ENCODE measurements around the gene FBXL15. TPM values are rescaled to one million over a fixed set of nuclear protein-coding genes. Genes with fewer than 3 reads are reported as not detected.

The FBXL15 gene
- total and polyA plus RNA-seq, 2 of the 13 experiments (the other 11 are each of a cell fraction or from before 2014, with no cell fraction given): 4.3 to 8.3 TPM

- TF ChIP-seq, protein P1, sequence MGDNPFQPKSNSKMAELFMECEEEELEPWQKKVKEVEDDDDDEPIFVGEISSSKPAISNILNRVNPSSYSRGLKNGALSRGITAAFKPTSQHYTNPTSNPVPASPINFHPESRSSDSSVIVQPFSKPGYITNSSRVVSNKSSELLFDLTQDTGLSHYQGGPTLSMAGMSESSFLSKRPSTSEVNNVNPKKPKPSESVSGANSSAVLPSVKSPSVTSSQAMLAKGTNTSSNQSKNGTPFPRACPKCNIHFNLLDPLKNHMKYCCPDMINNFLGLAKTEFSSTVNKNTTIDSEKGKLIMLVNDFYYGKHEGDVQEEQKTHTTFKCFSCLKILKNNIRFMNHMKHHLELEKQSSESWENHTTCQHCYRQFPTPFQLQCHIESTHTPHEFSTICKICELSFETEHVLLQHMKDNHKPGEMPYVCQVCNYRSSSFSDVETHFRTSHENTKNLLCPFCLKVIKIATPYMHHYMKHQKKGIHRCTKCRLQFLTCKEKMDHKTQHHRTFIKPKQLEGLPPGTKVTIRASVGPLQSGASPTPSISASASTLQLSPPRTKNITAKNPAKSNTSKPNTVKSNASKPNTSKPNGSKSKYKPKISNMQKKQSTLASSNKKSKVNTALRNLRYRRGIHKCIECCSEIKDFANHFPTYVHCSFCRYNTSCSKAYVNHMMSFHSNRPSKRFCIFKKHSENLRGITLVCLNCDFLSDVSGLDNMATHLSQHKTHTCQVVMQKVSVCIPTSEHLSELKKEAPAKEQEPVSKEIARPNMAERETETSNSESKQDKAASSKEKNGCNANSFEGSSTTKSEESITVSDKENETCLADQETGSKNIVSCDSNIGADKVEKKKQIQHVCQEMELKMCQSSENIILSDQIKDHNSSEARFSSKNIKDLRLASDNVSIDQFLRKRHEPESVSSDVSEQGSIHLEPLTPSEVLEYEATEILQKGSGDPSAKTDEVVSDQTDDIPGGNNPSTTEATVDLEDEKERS (CRISPR knock-in tag; IDR thresholded peaks at IDR 0.05): no peak
- TF ChIP-seq, protein P2, sequence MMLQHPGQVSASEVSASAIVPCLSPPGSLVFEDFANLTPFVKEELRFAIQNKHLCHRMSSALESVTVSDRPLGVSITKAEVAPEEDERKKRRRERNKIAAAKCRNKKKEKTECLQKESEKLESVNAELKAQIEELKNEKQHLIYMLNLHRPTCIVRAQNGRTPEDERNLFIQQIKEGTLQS (CRISPR knock-in tag; IDR thresholded peaks at IDR 0.05): 0 out of 2 replicates have a peak, but pooled peaks have one; percentile 7
- TF ChIP-seq, protein P3, sequence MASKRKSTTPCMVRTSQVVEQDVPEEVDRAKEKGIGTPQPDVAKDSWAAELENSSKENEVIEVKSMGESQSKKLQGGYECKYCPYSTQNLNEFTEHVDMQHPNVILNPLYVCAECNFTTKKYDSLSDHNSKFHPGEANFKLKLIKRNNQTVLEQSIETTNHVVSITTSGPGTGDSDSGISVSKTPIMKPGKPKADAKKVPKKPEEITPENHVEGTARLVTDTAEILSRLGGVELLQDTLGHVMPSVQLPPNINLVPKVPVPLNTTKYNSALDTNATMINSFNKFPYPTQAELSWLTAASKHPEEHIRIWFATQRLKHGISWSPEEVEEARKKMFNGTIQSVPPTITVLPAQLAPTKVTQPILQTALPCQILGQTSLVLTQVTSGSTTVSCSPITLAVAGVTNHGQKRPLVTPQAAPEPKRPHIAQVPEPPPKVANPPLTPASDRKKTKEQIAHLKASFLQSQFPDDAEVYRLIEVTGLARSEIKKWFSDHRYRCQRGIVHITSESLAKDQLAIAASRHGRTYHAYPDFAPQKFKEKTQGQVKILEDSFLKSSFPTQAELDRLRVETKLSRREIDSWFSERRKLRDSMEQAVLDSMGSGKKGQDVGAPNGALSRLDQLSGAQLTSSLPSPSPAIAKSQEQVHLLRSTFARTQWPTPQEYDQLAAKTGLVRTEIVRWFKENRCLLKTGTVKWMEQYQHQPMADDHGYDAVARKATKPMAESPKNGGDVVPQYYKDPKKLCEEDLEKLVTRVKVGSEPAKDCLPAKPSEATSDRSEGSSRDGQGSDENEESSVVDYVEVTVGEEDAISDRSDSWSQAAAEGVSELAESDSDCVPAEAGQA (IDR thresholded peaks at IDR 0.05; ENCODE audit: low read depth): no peak
- TF ChIP-seq, protein P3 (CRISPR knock-in tag; IDR thresholded peaks at IDR 0.05; ENCODE audit: borderline replicate concordance): no peak
- TF ChIP-seq GATA4 (IDR thresholded peaks at IDR 0.05; ENCODE audit: borderline replicate concordance, low read depth): no peak
- no peak for TF ChIP-seq ZNF101 (CRISPR knock-in tag; IDR thresholded peaks at IDR 0.05; ENCODE audit: borderline replicate concordance, low read depth)
- peak; percentile 76 for TF ChIP-seq RBFOX2 (IDR thresholded peaks at IDR 0.05; ENCODE audit: low read depth, low read length)
- TF ChIP-seq KDM3A (CRISPR knock-in tag; IDR thresholded peaks at IDR 0.05; ENCODE audit: low read depth): no peak
- no peak for TF ChIP-seq ZMAT3 (CRISPR knock-in tag; conservative IDR thresholded peaks at IDR 0.05)
- TF ChIP-seq ZZZ3 (CRISPR knock-in tag; IDR thresholded peaks at IDR 0.05; ENCODE audit: borderline replicate concordance): no peak
- no peak for TF ChIP-seq SRSF9 (IDR thresholded peaks at IDR 0.05; ENCODE audit: borderline replicate concordance, insufficient read depth, low read depth, low read length, poor library complexity, severe bottlenecking)
Observed at GRCh38 chr10:102421757-102422512, 1.3 kb downstream of the FBXL15 start (continued).

Data from HepG2 (cell line).